GM21529 (cell line): ENCODE measurements around the gene CYBC1.
"Not testable (repeated sequence)": the region's sequence is repeated elsewhere in the genome, so short reads cannot be mapped to it uniquely, and the experiment has no call there.

Experiments used
- ATAC-seq: cut with Tn5 transposase; IDR thresholded peaks from one replicate; pipeline ENCODE4 v1.9.1; 2021; ENCODE audit not compliant: unreplicated experiment

CYBC1 gene

GRCh38 chr17:82479602-82480001, 29.1 kb upstream of the CYBC1 start:
- no peak for ATAC-seq

DNA sequence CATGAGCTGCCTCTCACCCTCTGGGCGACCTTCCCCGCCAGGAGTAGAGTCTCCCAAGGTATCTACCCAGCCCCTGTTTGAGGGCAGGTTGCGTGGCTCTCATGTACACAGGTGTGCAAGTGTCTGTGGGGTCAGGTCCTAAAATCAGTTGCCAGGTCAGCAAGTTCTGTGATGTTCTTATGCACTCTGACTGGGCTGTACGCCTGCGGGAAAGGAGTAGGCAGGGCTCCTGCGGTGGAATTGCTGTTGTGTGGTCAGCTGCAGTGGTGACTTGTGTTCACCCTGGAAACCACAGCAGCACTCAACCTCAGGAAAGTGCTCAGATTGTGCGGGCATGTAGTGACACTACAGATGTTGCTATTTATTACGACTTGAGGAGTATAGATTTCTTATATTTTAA, 27.4 kb upstream of the CYBC1 start:
- ATAC-seq: no peak

DNA sequence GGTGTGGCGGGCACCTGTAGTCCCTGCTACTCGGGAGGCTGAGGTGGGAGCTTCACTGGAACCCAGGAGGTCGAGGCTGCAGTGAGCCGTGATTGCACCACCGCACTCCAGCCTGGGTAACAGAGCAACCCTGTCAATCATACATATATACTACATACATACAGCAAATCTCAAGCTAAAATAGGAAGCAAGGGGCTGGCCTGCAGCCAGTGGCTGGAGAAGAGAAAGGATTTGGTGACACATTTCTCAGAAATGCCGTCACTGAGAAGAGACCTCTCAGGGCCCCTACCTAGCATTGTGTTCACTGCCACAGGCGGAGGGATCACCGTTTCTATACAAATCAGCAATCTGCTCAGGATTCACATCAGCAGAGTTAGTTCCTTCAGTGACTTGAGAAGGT, 24.9 kb upstream of the CYBC1 start:
- no peak for ATAC-seq

DNA sequence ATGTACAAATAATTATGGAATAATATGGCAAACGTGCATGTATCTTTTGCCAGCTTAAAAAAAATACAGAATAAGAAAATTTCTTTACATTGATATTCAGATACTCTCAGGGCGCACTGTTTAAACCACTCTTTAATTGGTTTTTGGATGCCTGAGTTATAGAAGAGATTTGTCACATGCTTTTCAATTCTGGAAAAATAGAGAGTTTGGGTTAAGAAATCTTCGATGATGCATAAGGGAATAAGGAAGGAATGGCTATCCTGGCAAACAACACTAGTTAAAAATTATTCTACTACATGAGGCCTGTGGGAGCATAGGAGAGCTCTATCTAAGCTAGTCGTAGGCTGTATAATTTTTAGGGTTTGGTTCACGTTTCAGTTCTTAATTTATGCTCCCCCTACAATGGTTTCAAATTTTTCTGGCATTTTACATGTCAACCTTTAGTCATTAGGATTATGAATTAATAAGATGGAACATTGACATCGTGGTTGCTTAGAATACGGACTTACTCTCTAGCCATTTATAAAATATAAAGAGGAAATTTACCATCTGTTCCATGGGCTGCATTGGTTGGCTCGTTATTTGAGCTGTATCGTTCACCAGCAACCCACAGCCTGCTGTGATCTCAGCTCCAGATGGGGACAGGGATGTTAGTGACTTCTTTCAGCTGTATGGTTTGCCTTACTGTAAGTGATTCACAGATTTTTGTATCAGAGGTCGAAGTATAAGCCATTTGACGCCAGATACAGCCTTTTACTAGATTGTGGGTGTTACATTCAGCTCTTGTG, 23.9 kb upstream of the CYBC1 start:
- no peak for ATAC-seq

DNA sequence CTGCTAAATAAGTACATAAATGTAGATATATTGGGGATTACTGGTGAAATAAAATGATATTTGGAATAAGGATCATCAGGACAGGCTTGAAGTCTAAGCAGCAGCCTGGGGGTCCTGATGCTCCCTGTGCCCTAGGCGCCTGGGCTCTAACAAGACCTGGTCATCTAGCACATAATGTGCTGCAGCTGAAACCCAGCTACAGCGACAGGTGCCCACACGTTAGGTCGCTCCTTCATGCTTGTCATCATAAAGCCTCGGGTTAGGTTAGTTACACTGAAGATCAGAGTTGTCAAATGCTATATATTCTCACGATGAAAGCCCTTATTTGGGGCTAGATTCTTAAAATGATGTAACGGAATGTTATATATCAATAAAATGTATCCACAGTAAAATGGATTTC, 19.5 kb upstream of the CYBC1 start:
- no peak for ATAC-seq

DNA sequence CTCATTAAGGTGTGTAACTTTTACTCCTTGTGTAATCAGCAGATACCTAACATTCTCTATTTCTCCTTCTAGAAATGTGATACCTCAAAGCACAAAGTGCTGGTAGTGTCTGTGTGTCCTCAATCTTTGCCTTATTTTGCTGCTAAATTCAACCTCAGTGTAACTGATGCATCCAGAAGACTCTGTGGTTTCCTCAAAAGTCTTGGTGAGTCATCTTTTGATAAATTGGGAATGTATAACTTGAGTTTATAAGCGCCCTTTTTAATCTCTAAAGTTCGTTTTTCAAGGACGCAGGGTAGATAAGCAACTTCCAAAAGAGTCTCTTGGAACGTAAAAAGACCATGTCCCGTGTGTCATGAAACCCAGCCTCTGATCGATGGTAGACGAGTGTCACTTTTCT, 18.1 kb upstream of the CYBC1 start:
- no peak for ATAC-seq

DNA sequence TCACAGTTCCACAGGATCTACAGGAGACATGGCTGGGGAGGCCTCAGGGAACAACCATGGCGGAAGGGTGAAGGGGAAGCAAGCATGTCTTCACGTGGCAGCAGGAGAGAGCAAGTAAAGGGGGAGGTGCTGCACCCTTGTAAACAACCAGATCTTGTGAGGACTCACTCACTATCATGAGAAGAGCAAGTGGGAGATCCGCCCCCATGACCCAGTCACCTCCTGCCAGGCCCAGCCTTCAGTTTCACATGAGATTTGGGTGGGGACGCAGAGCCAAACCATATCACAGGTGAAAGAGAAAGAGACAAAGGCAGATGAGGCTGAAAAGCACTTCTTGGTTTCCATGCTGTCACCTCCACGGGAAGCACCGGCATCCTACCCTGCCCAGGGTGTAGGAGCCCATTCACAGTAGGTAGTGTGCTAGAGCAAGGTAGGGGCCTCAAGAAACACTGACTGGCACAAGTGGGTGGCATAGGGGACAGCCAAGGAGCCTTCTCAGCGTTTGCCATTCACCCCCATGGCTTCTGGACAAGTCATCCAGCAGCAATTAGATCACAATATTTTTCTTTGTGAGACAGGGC, 14.6 kb upstream of the CYBC1 start:
- ATAC-seq: no peak

DNA sequence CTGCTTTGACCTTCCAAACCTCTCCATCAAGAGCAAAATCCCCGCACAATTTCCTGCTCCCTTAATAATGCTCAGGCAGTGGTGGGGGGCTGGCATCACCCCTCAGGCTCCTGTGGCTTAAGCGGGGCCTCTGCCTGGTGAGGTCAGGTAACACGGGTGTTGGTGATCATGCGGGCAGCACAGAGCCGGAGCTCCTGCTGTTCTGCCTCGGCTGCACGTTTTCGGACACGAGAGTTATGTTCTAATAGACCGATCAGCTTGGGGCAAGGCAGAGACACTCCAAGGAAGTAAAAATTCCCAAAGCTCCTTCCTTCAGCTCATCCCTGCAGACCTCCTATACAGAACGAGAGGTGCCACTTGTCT, 14.0 kb upstream of the CYBC1 start:
- no peak for ATAC-seq

GRCh38 chr17:82463925-82464566, 13.5 kb upstream of the CYBC1 start:
- no peak for ATAC-seq

DNA sequence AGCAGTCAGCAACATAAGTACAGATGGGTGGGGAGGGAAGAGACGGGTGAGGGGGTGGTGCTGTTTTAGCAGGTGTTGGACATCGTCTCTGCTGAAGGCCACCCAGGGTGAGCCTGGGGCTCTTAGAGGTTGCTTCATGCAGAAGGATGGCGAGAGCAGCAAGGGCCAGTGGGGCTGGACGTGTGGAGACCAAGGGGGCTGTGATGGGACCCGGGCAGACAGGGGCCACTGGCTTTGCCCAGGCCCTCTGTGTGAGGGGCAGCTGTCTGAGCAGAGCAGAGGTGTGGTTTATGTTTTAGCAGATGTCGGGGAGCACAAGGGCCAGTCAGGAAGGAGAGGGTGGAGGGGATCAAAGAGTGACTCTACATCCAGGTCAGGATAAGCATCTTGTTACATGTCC, 12.8 kb upstream of the CYBC1 start:
- ATAC-seq: no peak

GRCh38 chr17:82461827-82462524, 11.4 kb upstream of the CYBC1 start:
- ATAC-seq: no peak

DNA sequence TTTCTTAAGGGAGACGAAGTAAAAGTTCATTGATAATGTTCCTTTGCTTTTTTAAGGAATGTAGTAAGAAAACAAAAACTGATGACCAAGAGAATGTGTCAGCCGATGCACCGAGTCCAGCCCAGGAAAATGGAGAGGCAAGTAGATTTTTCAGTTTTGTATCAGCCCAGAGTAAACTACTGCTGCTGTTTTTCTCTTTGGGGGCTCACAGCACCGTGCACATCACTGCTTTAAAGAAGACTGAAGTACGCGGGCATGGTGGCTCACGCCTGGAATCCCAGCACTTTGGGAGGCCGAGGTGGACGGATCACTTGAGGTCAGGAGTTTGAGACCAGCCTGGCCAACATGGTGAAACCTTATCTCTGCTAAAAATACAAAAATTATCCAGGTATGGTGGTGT, 9.4 kb upstream of the CYBC1 start:
- ATAC-seq: not testable (repeated sequence)

- no peak for ATAC-seq
These were observed 8.4 kb upstream of the CYBC1 start for GRCh38 chr17:82458885-82459424.

- ATAC-seq: peak; percentile 91
These were observed 7.8 kb upstream of the CYBC1 start, which contains the start of gene NARF for GRCh38 chr17:82458179-82458884. Gene NARF, plus strand, starts transcription at chr17:82458741. Its CDS starts 63 bp downstream, at chr17:82458804.

- no peak for ATAC-seq
These were observed 7.3 kb upstream of the CYBC1 start for GRCh38 chr17:82457929-82458178.

- no peak for ATAC-seq
These were observed 6.7 kb upstream of the CYBC1 start for GRCh38 chr17:82457073-82457928.

DNA sequence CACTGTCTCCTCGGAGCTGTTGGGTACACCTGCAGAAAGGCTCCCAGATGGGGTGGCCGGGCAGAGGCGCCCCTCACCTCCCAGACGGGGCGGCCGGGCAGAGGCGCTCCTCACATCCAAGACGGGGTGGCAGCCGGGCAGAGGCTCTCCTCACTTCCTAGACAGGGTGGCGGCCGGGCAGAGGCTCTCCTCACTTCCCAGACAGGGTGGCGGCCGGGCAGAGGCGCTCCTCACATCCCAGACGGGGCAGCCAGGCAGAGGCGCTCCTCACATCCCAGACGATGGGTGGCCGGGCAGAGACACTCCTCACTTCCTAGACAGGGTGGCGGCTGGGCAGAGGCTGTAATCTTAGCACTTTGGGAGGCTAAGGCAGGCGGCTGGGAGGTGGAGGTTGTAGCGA, 3.2 kb upstream of the CYBC1 start:
- ATAC-seq: not testable (repeated sequence)

DNA sequence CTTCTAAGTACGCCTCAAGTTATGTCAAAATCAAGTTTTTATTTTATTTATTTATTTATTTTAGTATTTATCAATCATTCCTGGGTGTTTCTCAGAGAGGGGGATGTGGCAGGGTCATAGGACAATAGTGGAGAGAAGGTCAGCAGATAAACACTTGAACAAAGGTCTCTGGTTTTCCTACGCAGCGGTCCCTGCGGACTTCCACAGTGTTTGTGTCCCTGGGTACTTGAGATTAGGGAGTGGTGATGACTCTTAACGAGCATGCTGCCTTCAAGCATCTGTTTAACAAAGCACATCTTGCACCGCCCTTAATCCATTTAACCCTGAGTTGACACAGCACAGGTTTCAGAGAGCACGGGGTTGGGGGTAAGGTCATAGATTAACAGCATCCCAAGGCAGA, 2.6 kb upstream of the CYBC1 start:
- not testable (repeated sequence) for ATAC-seq

DNA sequence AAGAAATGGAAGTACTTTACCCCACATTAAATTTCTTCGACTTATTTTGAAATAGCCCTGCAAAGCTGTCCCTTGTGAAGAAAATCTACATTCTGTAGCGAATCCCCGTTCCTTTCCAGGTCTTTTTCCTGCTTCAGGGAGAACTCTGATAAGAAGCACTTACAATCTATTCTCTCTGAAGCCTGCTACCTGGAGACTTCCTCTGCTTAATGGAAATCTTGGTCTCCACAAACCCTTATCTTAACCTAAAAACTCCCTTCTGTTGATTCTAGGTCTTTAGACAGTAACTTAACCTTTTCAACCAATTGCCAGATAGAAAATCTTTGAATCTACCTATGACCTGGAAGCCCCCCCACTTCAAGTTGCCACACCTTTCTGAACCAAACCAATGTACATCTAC, 1.6 kb upstream of the CYBC1 start:
- ATAC-seq: no peak

DNA sequence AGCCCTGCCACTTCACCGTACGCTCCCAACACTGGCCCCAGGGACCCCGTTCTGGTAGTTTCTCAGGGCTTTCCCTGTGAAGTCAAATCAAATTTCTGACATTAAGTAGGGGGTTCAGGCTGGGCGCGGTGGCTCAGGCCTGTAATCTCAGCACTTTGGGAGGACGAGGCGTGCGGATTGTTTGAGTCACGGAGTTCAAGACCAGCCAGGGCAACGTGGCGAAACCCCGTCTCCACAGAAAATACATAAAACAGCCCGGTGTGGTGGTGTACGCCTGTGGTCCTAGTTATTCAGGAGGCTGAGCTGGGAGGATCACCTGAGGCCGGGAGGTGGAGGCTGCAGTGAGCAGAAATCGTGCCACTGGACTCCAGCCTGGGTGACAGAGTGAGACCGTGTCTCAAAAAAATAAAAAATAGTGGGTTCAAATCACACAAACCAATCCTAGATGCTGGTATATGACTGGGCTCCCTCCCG, 632 bp downstream of the CYBC1 start:
- no peak for ATAC-seq
